HG03135 (cell line): ENCODE results near the gene WNT7B.

ENCODE experiments used
- ATAC-seq: cut with Tn5 transposase; IDR thresholded peaks from one replicate; pipeline ENCODE4 v1.9.1; 2021; ENCODE audit warnings: mild to moderate bottlenecking, moderate library complexity; ENCODE audit not compliant: unreplicated experiment

WNT7B gene

DNA sequence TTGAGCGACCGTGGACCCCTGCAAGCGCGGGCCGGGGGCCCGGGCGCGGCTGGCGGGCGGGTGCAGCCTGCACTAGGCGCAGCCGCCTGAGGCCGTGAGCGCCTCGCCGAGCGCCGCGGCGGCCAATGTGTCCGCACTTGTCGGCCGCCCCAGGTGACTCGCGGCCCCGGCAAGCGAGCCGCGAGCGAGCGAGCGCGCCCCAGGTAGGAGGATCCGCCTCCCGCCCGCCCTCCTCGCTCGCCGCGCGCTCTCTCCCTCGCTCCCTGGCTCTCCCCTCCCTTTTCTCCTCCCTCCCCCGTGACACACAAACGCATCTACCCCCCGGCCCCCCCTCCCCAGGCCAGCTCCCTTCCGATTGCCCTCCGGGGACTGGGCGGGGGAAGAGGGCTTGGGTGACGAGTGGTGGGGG is at the start of gene WNT7B:
Gene WNT7B, minus strand, starts transcription at position 160 of the 409 bp plus-strand sequence. CDS start 408 bp downstream, outside the sequence.
- no peak for ATAC-seq

GRCh38 chr22:46025973-46026898 is 49.3 kb upstream of the WNT7B start:
- ATAC-seq = no peak

DNA sequence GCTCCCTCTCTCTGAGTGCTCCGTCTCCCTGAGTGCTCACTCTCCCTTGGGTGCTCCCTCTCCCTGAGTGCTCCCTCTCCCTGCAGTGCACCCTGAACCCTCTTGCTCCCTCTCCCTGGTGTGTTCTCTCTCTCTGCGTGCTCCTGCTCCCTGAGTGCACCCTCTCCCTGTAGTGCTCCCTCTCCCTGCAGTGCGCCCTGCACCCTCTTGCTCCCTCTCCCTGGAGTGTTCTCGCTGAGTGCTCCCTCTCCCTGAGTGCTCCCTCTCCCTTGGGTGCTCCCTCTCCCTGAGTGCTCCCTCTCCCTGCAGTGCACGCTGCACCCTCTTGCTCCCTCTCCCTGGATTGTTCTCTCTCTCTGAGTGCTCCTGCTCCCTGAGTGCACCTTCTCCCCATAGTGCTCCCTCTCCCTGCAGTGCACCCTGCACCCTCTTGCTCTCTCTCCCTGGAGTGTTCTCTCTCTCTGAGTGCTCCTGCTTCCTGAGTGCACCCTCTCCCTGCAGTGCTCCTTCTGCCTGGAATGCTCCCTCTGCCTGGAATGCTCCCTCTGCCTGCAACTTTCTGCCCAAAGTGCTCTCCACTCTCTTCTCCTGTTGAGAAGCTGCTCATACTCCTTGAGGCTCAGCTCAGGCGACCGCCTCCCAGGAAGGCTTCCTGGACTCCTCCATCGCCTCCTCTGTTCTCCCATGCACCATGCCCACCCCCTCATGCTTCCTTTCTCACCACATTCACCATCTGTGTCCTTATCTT is 48.4 kb upstream of the WNT7B start:
- ATAC-seq = no peak

DNA sequence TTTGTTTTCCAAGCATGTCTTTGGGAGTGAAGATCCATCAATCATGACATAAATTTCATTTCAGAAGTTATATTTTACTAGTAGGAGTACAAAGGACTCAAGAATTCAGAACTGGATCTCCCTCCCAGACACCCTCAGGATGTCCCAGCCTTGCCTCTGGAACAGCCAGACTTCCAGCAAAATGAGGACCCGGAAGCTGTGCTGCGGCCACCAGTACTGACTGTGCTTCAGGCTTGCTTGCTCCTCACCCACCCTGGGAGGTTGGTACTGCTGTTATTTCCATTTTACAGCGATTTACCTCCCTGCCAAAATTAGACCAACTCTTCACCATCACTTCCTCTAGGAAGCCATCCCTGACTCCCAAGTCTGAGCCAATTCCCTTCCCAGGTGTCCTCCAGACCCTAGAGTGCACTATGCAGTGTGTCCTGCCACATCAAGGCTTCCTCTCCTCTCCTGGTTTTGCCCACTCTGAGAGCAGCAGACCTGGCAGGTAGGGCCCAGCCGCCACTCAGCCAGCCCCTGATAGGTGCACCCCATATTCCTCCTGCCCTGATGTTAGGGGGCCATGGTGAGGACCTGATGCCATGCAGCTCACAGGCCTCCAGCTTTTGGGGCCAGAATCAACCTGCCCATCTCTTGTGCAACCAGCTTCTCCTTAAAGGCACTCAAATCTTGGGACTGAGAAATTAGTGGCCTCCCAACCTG is 47.3 kb upstream of the WNT7B start:
- no peak for ATAC-seq

GRCh38 chr22:46023558-46023981 is 46.6 kb upstream of the WNT7B start:
- no peak for ATAC-seq

DNA sequence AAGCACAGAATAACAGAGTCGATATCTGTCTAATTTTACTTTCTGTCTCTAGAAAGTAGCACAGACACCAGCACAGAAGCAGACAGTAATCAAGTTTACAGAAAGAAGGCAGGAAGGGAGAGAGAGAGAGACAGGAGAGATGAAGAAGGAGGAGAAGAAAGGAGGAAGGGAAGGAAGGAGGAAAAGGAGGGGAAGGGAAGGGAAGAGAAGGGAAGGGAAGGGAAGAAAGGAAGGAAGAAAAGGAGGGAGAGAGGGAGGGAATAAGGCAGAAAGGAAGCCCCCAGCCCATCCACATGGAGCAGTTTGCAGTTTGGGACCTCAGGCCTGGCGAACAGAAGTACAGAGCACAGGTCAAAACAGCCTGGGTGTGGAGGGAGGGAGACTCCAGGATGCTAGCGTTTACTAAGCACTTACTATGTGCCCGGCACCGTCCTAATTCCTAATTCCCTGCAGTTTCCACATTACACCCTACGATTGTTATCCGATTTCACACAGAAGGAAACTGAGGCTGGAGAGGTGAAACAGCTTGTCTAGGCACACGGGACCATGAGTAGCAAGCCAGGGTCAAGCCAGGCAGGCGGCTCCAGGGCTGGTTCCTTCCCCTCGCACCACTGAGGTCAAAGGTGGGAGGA is 46.0 kb upstream of the WNT7B start:
- ATAC-seq = no peak

GRCh38 chr22:46021577-46021976 is 44.6 kb upstream of the WNT7B start:
- no peak for ATAC-seq

- ATAC-seq = no peak
Observed at GRCh38 chr22:46019351-46019750, 42.4 kb upstream of the WNT7B start.

DNA sequence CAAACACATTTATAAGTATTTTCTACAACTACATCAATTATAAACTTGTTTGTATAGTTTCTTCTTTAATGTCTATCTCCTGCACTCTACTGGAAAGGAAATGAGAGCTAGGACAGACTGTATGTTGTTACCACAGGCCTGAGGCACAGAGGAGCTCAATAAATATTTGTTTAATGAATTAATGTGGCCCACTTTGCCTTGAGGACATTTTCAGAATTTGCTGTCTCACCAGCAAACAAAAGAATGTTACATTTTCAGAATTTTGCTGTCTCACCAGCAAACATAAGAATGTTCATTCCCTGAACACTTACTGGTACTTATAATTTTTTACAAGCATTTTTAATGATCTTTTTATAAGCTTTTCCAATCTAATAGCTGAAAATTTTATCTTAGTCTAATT is 41.9 kb upstream of the WNT7B start:
- no peak for ATAC-seq

DNA sequence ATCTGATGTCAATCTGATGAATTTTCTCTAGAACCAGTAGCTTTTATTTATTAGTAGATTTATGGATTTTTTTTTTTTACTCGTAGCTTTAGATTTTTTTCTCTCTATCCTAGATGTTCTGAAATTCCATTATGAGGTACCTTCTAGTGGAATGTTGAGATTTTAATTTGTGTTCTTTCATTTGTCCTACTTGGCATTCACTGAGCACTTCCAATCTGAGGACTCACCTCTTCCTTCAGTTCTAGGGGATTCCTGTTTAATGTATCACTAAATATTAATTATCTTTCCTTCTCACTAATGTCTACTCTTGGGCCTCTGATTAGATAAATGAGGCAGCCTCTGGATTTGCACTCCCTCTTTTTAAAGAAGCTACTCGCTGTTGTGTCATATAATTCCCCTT is 40.2 kb upstream of the WNT7B start:
- no peak for ATAC-seq

DNA sequence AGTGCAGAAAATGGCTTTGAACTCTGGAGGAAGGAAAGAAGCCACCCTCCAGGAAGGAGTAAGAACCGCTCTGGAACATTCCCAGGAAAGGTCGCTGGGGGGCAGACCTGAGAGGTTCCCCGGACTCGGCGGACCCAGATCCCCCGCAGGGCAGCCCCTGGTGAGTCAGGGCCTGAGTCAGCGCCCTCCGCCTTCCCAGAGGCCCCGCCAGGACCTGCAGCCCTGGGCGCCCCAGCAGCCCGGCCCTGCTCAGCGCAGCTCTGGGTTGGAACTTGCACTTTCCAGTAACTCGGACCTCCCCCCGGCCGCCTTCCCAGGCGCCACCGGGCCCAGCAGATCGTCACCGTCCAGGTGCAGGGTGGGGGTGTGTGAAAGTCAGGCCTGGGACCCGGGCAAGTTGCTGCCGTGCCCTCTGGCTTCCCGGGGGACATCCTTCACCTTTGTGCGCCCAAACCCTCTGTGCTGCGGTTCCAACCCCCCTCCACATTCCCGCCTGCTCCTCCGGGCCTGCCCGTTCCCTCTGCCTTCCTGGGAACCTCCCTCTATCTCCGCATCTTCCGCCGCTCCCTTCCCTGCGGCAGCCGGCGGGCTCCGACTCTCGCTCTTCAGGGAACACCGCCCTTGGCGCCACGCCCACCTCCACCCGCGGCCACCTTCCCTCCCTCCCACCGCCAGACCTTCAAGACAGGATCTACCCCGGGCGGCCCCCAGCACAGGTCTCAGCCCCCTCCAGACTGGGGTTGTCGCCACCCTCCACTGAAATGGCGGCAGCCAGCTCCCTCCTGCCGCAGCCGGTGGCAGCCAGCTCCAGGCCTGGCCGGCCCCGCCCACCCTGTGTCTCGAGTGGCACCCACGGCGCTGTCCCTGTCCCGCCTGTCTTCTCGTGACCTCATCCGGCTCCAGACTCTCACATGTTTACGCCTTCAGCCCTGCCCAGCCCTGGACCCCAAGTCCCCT is 36.8 kb upstream of the WNT7B start:
- ATAC-seq = peak; percentile 74

DNA sequence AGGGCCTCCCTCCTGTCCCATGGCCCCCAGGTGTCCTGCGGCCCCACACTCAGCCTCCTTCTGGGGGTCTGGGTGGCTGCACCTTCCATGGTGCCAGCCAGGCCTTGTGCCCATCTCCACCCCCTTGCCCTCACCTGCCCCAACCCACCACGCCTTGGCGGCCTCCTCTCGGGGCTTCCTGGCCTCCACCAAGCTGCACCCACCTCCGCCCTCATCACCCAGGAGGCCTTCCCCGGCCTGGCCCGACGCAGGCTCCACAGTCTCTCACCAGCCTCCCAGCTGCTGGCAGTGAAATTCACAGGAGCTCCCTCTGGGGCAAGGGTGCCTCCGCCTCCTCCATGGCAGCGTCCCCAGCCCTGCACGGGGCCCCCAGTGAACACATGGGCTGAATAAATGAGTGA is 35.9 kb upstream of the WNT7B start:
- no peak for ATAC-seq

- no peak for ATAC-seq
Observed at GRCh38 chr22:46012182-46012880, 35.4 kb upstream of the WNT7B start.

DNA sequence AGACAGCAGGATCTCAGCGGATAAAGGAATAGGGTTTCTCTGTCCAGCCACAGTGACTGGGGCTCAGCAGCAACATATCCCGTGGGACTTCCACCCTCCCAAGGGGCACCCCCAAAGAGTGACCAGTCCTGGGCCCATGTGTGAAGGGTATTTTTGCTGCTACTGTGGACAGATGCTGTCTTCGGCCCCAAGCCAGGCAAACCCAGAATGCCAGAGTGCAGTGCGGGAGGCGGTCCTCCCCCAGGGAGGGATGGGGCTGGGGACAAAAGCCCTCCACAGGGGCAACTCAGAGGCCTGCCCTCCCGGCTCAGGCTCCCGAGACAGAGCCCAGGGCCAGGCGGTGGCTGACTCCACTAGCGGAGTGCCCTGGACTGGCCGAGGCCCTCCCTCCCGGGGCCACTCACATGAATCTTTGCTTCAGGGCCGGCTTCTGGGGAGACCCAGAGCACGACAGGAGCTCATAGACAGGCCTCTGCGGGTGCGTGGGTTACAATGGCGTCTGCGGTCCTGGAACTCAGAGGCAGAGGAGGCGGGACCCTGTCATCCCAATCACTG is 34.7 kb upstream of the WNT7B start:
- no peak for ATAC-seq

GRCh38 chr22:46010951-46011626 is 34.1 kb upstream of the WNT7B start:
- no peak for ATAC-seq

DNA sequence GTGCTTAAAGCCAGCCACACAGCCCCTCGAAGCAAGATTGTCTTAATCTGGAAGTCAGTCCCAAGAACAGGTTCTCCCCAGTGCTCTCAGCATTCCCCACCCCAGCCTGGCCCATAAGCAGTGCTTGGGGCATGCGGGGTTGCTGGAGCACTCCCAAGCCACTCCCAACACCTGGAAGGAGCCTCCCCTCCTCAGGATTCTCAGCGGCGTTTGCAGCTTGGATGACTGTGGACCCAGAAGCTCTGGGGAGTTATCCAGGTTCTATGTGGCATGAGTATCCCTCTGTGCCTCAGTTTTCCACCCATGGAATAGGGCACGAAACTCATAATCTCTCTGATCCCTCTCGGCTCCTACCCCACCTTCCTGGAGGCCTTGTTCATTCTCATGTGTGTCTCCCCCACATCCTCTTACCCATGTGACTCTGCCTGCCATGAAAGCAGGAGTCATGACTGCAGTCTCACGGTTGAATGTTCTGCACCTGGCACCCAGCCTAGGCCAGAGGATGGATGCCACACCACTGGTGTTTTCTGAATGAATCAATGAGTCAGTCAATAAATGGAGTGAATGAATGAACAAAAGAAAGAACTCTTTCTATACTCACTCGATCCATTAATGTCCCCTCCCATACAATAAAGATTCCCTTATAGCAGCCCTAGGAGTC is 33.4 kb upstream of the WNT7B start:
- no peak for ATAC-seq

DNA sequence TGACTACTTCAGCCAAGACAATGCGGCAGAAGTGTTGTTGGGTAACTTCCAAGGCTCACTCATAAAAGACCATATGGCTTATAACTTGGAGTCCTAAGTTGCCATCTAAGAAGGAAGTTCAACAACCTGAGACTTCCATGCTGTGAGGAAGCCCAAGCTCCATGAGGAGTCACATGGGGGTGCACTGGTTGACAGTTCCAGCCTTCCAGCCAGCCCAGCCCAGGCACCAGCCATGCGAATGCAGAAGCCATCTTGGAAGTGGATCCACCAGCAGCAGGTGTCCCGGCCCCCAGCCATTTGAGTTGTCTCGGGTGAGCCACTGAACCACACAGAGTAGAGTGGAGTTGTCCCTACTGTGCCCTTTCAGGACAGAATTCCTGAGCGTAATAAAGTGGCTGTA is 32.8 kb upstream of the WNT7B start:
- ATAC-seq = no peak
